Measurements from ENCODE around the gene MLLT10.

Gene MLLT10

DNA sequence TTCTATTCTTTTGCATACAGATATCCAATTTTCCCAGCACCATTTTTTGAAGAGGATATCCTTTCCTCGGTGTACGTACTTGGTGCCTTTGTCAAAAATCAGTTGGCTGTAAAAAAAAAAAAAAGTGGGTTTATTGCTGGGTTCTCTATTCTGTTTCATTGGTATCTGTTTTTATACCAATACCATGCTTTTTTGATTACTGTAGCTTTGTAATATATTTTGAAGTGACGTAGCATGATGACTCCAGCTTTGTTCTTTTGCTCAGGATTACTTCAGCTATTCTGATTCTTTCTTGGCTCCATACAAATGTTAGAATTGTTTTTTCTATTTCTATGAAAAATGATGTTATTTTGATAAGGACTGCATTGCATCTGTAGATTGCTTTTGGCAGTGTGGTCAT, 165.5 kb downstream of the MLLT10 start:
- TF ChIP-seq ISL1 (CRISPR knock-in tag; IDR thresholded peaks at IDR 0.05) (no peak), ZC3H10 (CRISPR knock-in tag; IDR thresholded peaks at IDR 0.05) (no peak), RARB (CRISPR knock-in tag; IDR thresholded peaks at IDR 0.05) (no peak), GLIS3 (CRISPR knock-in tag; IDR thresholded peaks at IDR 0.05) (no peak), TOX (CRISPR knock-in tag; IDR thresholded peaks at IDR 0.05; ENCODE audit: borderline replicate concordance) (no peak)
- TF ChIP-seq, protein P1, sequence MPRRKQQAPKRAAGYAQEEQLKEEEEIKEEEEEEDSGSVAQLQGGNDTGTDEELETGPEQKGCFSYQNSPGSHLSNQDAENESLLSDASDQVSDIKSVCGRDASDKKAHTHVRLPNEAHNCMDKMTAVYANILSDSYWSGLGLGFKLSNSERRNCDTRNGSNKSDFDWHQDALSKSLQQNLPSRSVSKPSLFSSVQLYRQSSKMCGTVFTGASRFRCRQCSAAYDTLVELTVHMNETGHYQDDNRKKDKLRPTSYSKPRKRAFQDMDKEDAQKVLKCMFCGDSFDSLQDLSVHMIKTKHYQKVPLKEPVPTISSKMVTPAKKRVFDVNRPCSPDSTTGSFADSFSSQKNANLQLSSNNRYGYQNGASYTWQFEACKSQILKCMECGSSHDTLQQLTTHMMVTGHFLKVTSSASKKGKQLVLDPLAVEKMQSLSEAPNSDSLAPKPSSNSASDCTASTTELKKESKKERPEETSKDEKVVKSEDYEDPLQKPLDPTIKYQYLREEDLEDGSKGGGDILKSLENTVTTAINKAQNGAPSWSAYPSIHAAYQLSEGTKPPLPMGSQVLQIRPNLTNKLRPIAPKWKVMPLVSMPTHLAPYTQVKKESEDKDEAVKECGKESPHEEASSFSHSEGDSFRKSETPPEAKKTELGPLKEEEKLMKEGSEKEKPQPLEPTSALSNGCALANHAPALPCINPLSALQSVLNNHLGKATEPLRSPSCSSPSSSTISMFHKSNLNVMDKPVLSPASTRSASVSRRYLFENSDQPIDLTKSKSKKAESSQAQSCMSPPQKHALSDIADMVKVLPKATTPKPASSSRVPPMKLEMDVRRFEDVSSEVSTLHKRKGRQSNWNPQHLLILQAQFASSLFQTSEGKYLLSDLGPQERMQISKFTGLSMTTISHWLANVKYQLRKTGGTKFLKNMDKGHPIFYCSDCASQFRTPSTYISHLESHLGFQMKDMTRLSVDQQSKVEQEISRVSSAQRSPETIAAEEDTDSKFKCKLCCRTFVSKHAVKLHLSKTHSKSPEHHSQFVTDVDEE (CRISPR knock-in tag; IDR thresholded peaks at IDR 0.05): no peak
- TF ChIP-seq, protein P2, sequence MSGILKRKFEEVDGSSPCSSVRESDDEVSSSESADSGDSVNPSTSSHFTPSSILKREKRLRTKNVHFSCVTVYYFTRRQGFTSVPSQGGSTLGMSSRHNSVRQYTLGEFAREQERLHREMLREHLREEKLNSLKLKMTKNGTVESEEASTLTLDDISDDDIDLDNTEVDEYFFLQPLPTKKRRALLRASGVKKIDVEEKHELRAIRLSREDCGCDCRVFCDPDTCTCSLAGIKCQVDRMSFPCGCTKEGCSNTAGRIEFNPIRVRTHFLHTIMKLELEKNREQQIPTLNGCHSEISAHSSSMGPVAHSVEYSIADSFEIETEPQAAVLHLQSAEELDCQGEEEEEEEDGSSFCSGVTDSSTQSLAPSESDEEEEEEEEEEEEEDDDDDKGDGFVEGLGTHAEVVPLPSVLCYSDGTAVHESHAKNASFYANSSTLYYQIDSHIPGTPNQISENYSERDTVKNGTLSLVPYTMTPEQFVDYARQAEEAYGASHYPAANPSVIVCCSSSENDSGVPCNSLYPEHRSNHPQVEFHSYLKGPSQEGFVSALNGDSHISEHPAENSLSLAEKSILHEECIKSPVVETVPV (CRISPR knock-in tag; IDR thresholded peaks at IDR 0.05): no peak
- ATAC-seq: no peak

DNA sequence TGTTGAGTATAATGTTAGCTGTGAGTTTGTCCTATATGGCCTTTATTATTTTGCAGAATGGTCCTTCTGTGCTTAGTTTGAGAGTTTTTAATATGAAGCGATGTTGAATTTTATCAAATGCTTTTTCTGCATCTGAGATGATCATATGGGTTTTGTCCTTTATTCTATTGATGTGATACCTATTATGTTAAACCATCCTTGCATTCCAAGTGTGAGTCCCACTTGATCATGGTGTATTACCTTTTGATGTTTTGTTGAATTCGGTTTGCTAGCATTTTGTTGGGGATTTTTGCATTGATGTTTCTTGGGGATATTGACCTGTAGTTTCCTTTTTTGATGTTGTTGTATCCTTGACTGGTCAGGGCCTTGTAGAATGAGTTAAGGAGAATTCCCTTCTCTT, 166.4 kb downstream of the MLLT10 start:
- no peak for ATAC-seq
- TF ChIP-seq, protein P3, sequence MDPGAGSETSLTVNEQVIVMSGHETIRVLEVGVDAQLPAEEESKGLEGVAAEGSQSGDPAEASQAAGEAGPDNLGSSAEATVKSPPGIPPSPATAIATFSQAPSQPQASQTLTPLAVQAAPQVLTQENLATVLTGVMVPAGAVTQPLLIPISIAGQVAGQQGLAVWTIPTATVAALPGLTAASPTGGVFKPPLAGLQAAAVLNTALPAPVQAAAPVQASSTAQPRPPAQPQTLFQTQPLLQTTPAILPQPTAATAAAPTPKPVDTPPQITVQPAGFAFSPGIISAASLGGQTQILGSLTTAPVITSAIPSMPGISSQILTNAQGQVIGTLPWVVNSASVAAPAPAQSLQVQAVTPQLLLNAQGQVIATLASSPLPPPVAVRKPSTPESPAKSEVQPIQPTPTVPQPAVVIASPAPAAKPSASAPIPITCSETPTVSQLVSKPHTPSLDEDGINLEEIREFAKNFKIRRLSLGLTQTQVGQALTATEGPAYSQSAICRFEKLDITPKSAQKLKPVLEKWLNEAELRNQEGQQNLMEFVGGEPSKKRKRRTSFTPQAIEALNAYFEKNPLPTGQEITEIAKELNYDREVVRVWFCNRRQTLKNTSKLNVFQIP (CRISPR knock-in tag; IDR thresholded peaks at IDR 0.05; ENCODE audit: borderline replicate concordance, low read depth): no peak
- TF ChIP-seq ZNF565 (CRISPR knock-in tag; conservative IDR thresholded peaks at IDR 0.05; ENCODE audit: low read depth): no peak
- TF ChIP-seq, protein P2 (CRISPR knock-in tag; IDR thresholded peaks at IDR 0.05): no peak
- no peak for TF ChIP-seq ZC3H10 (CRISPR knock-in tag; IDR thresholded peaks at IDR 0.05)
- no peak for TF ChIP-seq TCF4 (CRISPR knock-in tag; IDR thresholded peaks at IDR 0.05; ENCODE audit: borderline replicate concordance)
- TF ChIP-seq OSR1 (CRISPR knock-in tag; IDR thresholded peaks at IDR 0.05): no peak
- no peak for TF ChIP-seq ZFP3 (CRISPR knock-in tag; IDR thresholded peaks at IDR 0.05)
- TF ChIP-seq, protein P4, sequence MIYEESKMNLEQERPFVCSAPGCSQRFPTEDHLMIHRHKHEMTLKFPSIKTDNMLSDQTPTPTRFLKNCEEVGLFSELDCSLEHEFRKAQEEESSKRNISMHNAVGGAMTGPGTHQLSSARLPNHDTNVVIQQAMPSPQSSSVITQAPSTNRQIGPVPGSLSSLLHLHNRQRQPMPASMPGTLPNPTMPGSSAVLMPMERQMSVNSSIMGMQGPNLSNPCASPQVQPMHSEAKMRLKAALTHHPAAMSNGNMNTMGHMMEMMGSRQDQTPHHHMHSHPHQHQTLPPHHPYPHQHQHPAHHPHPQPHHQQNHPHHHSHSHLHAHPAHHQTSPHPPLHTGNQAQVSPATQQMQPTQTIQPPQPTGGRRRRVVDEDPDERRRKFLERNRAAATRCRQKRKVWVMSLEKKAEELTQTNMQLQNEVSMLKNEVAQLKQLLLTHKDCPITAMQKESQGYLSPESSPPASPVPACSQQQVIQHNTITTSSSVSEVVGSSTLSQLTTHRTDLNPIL (CRISPR knock-in tag; IDR thresholded peaks at IDR 0.05; ENCODE audit: low read depth): no peak
- TF ChIP-seq ZNF8 (CRISPR knock-in tag; IDR thresholded peaks at IDR 0.05): no peak
- TF ChIP-seq, protein P5, sequence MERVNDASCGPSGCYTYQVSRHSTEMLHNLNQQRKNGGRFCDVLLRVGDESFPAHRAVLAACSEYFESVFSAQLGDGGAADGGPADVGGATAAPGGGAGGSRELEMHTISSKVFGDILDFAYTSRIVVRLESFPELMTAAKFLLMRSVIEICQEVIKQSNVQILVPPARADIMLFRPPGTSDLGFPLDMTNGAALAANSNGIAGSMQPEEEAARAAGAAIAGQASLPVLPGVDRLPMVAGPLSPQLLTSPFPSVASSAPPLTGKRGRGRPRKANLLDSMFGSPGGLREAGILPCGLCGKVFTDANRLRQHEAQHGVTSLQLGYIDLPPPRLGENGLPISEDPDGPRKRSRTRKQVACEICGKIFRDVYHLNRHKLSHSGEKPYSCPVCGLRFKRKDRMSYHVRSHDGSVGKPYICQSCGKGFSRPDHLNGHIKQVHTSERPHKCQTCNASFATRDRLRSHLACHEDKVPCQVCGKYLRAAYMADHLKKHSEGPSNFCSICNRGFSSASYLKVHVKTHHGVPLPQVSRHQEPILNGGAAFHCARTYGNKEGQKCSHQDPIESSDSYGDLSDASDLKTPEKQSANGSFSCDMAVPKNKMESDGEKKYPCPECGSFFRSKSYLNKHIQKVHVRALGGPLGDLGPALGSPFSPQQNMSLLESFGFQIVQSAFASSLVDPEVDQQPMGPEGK (CRISPR knock-in tag; IDR thresholded peaks at IDR 0.05; ENCODE audit: borderline replicate concordance): no peak
- no peak for TF ChIP-seq BACH2 (CRISPR knock-in tag; IDR thresholded peaks at IDR 0.05; ENCODE audit: borderline replicate concordance)
- TF ChIP-seq, protein P1 (CRISPR knock-in tag; IDR thresholded peaks at IDR 0.05): no peak
- TF ChIP-seq SNAI2 (CRISPR knock-in tag; IDR thresholded peaks at IDR 0.05): no peak
